ENCODE measurements around the gene SGSH.

- TF ChIP-seq, protein P1, sequence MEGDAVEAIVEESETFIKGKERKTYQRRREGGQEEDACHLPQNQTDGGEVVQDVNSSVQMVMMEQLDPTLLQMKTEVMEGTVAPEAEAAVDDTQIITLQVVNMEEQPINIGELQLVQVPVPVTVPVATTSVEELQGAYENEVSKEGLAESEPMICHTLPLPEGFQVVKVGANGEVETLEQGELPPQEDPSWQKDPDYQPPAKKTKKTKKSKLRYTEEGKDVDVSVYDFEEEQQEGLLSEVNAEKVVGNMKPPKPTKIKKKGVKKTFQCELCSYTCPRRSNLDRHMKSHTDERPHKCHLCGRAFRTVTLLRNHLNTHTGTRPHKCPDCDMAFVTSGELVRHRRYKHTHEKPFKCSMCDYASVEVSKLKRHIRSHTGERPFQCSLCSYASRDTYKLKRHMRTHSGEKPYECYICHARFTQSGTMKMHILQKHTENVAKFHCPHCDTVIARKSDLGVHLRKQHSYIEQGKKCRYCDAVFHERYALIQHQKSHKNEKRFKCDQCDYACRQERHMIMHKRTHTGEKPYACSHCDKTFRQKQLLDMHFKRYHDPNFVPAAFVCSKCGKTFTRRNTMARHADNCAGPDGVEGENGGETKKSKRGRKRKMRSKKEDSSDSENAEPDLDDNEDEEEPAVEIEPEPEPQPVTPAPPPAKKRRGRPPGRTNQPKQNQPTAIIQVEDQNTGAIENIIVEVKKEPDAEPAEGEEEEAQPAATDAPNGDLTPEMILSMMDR (optimal IDR thresholded peaks at IDR 0.05 in 1 of 3, IDR thresholded peaks at IDR 0.05 in 1 of 3, conservative IDR thresholded peaks at IDR 0.05 in 1 of 3; ENCODE audit: extremely low read depth in 1 of 3, insufficient read depth in 2 of 3, low read length in 3 of 3) = no peak
- TF ChIP-seq EZH2 (IDR thresholded peaks at IDR 0.05; ENCODE audit: low read length) = no peak
Observed at GRCh38 chr17:80228477-80228876, 8.3 kb upstream of the SGSH start.
